Ishikawa (cell line): ENCODE measurements around the gene TSPAN5.

Experiments used
- CEBPB ChIP-seq: IDR thresholded peaks from 2 replicates; pipeline ENCODE4 v1.6.1; 2012
- CREB1 ChIP-seq: IDR thresholded peaks from 2 replicates; pipeline ENCODE4 v1.6.1; 2012; ENCODE audit warnings: low read depth
- EGR1 ChIP-seq: IDR thresholded peaks from 2 replicates; pipeline ENCODE4 v1.6.1; 2012
- EP300 ChIP-seq: IDR thresholded peaks from 2 replicates; pipeline ENCODE4 v1.6.1; 2012; ENCODE audit warnings: borderline replicate concordance
- FOXM1 ChIP-seq: IDR thresholded peaks from 2 replicates; pipeline ENCODE4 v1.6.1; 2012; ENCODE audit warnings: low read depth, borderline replicate concordance
- MAX ChIP-seq: IDR thresholded peaks from 2 replicates; pipeline ENCODE4 v1.6.1; 2012
- NFIC ChIP-seq: IDR thresholded peaks from 2 replicates; pipeline ENCODE4 v1.6.1; 2012
- RAD21 ChIP-seq: IDR thresholded peaks from 2 replicates; pipeline ENCODE4 v1.6.1; 2012; ENCODE audit warnings: low read depth
- REST ChIP-seq: IDR thresholded peaks from 2 replicates; pipeline ENCODE4 v1.6.1; 2012; ENCODE audit warnings: low read depth, mild to moderate bottlenecking
- TAF1 ChIP-seq: IDR thresholded peaks from 2 replicates; pipeline ENCODE4 v1.6.1; 2012; ENCODE audit warnings: low read depth, mild to moderate bottlenecking
- TCF12 ChIP-seq: IDR thresholded peaks from 2 replicates; pipeline ENCODE4 v1.6.1; 2012; ENCODE audit warnings: low read depth
- TEAD4 ChIP-seq: IDR thresholded peaks from 2 replicates; pipeline ENCODE4 v1.6.1; 2012
- USF1 ChIP-seq: IDR thresholded peaks from 2 replicates; pipeline ENCODE4 v1.6.1; 2012
- YY1 ChIP-seq: IDR thresholded peaks from 2 replicates; pipeline ENCODE4 v1.6.1; 2012; ENCODE audit warnings: low read depth
- ZBTB7A ChIP-seq: IDR thresholded peaks from 2 replicates; pipeline ENCODE4 v1.6.1; 2012; ENCODE audit warnings: low read depth

The TSPAN5 gene

GRCh38 chr4:98470366-98470765 lies 188.0 kb downstream of the TSPAN5 start:
- no peak for TF ChIP-seq ZBTB7A
- TF ChIP-seq REST = no peak
- no peak for TF ChIP-seq EGR1
- no peak for TF ChIP-seq FOXM1
- TF ChIP-seq YY1 = no peak
- no peak for TF ChIP-seq TCF12
- TF ChIP-seq MAX = no peak
- no peak for TF ChIP-seq TEAD4

- TF ChIP-seq TCF12 = no peak
- no peak for TF ChIP-seq ZBTB7A
- TF ChIP-seq TAF1 = no peak
- TF ChIP-seq RAD21 = no peak
- TF ChIP-seq USF1 = no peak
- TF ChIP-seq YY1 = no peak
- TF ChIP-seq REST = no peak
- TF ChIP-seq FOXM1 = no peak
- TF ChIP-seq CEBPB = no peak
- TF ChIP-seq CREB1 = no peak
- no peak for TF ChIP-seq NFIC
- no peak for TF ChIP-seq TEAD4
Observed at GRCh38 chr4:98469771-98470170, 188.6 kb downstream of the TSPAN5 start.

- TF ChIP-seq TAF1 = no peak
- TF ChIP-seq YY1 = no peak
- no peak for TF ChIP-seq CEBPB
Observed at GRCh38 chr4:98468709-98469108, 189.7 kb downstream of the TSPAN5 start.

- TF ChIP-seq EP300 (no peak), CEBPB (no peak), YY1 (no peak), CREB1 (no peak), RAD21 (peak; percentile 95), MAX (no peak), TCF12 (no peak)
Observed at GRCh38 chr4:98467627-98468072, 190.8 kb downstream of the TSPAN5 start.

GRCh38 chr4:98466868-98467599 lies 191.4 kb downstream of the TSPAN5 start:
- TF ChIP-seq EGR1 (no peak), CEBPB (no peak), MAX (no peak), RAD21 (no peak), TAF1 (no peak), CREB1 (no peak), USF1 (no peak)

- no peak for TF ChIP-seq TCF12
Observed at GRCh38 chr4:98462487-98462886, 195.9 kb downstream of the TSPAN5 start.

GRCh38 chr4:98452091-98452490 lies 206.3 kb downstream of the TSPAN5 start:
- TF ChIP-seq MAX (no peak), TAF1 (no peak), ZBTB7A (no peak)
